HCEC 1CT (cell line): Measurements from ENCODE around the gene PPP1R9B.

Experiments
- DNase-seq: peaks from one replicate; pipeline ENCODE4 v3.0.0-alpha.2; 2017

PPP1R9B gene

GRCh38 chr17:50186661-50187393 is 36.4 kb upstream of the PPP1R9B start:
- DNase-seq = no peak

DNA sequence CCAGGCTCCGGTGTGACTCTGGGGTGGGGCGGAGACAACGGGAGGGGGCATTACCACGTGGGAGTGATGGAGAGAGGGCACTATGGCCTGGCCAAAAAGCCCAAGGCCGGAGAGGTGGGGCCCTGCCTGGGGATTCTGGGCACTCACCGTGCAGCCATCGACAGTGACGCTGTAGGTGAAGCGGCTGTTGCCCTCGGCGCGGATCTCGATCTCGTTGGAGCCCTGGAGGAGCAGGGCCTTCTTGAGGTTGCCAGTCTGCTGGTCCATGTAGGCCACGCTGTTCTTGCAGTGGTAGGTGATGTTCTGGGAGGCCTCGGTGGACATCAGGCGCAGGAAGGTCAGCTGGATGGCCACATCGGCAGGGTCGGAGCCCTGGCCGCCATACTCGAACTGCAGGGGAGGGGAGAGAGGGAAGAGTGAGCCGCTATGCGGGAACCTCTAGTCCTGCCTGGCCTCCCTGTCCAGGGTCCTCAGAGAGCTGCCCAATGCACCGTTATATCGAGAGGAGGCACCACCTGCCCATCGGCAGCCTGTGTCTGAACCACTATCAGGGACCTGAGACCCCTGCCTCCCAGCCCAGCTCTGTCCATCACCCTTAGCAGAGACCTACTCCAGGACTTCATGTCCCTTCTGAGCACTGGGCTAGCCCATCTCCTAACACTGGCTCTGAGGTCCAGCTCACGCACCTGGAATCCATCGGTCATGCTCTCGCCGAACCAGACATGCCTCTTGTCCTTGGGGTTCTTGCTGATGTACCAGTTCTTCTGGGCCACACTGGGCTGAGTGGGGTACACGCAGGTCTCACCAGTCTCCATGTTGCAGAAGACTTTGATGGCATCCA is 35.4 kb upstream of the PPP1R9B start:
- DNase-seq = no peak

GRCh38 chr17:50184611-50185398 is 34.3 kb upstream of the PPP1R9B start:
- DNase-seq = peak; percentile 57

- no peak for DNase-seq
These were observed 33.6 kb upstream of the PPP1R9B start for GRCh38 chr17:50184064-50184463.

DNA sequence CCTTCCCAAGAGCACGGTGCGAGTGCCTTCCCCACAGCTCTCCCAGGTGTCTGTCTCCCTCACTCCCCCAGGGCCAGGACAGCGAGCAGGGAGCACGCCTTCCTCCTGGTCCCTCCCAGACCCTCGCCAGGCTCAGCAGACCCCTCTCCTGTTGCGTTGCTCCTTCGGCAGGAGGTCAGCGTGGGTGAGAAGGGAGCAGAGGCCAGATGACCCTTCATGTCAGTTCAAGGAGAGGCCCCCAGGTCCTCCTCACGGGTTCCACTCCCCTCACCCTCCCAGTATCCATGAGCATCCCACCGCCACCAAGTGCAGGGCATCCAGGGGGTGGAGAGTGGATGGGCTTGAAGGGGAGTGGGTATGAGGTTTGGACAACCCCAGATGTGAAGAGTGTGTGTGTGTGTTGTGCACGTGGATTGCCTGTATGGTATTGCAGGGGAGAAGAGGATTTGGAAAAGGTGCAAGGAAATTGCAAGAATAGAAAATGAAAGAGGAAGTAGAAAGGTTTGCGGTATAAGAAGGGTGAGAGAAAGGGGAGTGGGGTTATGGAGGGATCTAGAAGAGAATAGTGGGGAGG is 33.0 kb upstream of the PPP1R9B start:
- no peak for DNase-seq

GRCh38 chr17:50182783-50183420 is 32.4 kb upstream of the PPP1R9B start:
- no peak for DNase-seq

DNA sequence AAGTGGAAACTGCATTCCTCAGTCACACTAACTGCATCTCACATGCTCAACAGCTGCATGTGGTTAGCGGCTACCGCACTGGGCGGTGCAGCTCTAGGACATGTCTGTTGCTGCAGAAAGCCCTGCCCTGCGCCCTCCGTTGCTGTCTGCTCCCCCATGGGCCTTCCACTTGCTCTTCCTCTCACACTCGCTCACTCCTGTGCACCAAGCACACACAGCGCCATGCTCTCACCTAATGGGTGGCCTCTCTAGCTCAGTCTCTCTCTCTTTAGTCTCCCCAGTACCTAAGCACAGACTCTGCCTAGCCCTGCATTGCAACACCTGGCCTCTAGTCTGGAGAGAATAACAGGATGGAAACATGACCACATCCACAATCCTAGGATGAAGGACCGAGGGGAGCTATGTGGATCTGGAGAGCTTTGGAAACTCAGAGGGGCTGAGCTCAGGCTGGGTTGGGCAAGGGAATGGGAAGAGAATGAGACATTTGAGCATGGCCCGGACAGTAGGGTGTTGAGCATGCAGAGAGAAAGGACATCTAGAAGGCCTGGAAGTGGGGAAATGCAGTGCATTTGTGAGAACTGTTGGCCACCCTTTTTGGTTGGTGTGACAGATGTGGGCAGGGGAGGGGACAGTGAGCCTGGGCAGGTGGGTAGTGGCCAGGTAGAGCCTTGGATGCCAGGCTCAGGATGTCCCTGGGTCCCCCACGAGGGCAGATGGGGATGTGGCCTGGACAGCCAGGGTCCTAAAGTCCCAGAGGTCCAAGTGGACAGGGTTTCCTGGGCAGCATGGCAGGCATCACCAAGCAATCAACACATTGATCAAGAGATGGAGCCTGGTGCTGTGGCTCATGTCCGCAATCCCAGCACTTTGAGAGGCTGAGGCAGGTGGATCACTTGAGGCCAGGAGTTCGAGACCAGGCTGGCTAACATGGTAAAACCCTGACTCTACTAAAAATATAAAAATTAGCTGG is 31.4 kb upstream of the PPP1R9B start:
- DNase-seq = no peak

DNA sequence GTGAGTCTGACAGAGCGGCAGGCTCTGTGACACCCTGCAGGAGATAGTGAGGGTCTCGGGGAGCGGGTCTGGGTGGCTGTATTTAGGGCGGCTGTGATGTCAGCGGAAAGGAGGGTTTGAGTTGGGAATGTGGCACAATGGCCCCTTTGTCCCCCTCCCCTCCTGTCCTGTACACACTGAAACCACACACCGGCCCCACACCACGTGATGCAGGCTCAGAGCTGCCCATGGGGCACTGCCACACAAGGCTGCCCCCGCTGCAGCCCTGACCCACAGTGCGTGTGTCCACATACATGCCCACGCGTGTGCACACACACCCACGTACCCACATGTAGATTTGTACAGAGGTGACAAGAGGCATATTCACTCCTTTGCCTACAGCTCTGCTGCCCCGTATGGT is 30.7 kb upstream of the PPP1R9B start:
- no peak for DNase-seq

DNA sequence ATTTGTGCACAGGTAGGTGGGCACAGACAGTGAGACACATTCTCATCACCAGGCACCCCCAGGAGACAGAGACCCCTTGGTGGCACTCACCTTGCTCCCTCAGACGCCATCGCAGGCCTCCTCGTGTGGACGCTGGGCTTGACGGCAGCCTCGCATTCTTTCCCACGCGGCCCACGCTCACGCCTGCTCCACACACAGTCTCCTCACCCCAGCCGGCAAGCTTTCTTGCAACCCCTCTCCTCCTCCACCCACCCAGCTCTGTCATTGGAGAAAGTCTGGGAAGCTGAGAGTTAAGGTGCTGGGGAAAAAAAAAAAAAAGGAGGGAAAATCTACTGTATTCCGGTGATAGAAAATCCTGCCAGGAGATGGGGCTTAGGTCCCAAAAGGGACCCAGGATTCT is 30.1 kb upstream of the PPP1R9B start:
- no peak for DNase-seq

DNA sequence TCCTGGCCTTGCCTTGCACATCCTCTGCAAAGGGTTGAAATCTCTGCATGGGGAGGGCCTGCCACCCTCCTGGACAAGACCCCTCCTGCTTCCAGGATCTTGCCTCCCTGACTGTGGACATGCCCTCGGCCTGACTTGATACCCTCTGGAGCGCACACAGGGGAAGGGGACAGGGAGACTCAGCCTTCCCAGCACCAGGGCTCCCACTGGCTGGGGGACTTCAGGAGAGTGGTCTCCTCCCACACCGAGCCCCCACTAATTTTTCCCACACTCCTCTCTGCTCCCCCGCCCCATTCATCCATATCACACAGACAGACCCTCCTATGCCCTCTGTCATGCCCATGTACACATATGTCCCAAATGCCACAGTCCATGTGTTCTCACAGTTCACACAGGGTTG is 29.6 kb upstream of the PPP1R9B start:
- no peak for DNase-seq

DNA sequence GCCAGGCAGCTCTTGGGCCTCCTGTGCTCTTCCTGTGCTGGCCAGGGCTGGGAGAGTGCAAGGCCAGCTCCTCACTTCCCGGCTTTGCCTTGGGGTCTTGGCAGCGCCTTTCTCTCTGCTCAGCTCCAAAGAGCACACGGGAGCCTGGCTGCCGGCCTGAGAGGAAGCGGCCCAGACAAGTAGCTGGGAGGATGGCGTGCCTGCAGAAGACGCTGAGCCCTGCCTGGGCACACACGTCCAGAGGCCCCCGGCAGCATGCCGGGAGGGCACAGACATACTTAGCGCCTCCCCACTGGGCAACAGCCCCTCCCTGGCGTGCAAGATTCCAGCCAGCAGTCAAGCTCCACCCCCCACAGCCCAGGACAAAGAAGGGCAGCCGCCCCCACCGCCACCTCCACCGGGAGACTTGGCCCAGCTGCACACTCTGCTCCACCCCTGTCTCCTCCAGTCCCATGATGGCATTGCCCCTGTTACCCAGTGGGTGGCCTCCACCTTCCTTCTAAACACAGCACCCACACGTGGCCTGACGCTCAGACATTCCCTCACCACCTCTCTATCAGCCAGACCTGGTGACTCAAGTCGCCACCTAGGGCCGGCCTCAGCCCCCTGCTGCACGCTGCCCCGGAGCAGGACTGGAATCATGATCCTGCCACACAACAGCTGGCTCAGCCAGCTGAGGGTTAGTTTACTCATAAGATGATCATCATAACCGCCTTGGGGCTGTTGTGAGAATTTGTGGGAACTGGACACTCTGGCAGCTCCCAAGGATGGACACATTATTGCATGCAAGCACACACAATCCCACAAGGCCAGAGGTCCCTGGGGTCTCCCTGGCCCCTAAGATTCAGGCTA is 27.7 kb upstream of the PPP1R9B start:
- peak; percentile 97 for DNase-seq

DNA sequence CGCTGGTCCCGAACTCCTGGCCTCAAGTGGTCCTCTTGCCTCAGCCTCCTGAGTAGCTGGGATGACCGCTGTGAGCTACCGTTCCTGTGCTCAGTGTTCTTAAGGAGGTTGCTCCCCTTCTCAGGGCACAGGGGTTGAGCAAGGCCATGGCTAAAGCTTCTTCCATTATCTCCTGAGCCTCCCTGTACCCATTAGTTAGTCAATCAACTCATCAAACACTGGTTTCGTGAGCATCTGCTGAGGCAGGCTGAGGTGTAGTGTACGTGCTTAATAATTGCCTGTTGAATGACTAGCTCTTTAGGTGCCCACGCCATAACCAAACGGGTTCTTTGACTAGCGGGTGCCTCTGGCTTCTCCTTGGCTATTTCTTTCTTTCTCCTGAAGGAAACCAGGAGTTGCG is 27.0 kb upstream of the PPP1R9B start:
- DNase-seq = no peak

DNA sequence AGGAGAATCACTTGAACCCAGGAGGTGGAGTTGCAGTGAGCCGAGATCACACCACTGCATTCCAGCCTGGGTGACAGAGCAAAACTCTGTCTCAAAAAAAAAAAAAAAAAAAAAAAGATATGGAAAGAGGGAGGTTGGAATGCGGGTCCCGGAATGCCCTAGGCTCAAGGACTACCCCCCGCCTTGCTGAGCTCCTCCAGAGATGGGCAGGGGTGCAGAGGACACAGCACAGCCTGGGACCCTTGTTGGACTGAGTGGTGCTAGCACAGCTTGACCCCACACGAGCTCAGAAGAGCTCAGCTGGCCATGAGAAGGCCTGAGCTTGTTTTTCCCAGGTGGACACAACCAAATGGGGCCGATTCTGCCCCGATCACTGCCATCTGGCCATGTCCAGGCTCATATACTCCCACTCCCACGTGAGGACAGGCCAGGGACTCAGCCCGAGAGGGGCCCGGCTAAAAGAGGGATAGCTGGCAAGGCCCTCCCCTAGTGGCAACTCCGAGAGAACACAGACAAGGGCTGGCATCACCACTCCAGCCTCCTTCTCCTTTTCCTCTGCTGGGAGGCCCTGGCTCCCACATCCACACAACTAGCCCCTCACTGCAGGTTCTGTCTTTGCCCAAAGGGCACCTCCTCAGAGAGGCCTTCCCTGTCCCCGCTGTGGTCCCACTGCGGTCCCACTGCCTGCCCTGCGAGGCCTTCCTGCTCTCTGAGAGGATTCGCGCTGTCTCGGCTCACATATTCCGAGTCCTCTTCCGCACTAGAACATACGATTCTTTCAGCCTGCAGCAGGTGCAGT is 26.3 kb upstream of the PPP1R9B start:
- DNase-seq = no peak

DNA sequence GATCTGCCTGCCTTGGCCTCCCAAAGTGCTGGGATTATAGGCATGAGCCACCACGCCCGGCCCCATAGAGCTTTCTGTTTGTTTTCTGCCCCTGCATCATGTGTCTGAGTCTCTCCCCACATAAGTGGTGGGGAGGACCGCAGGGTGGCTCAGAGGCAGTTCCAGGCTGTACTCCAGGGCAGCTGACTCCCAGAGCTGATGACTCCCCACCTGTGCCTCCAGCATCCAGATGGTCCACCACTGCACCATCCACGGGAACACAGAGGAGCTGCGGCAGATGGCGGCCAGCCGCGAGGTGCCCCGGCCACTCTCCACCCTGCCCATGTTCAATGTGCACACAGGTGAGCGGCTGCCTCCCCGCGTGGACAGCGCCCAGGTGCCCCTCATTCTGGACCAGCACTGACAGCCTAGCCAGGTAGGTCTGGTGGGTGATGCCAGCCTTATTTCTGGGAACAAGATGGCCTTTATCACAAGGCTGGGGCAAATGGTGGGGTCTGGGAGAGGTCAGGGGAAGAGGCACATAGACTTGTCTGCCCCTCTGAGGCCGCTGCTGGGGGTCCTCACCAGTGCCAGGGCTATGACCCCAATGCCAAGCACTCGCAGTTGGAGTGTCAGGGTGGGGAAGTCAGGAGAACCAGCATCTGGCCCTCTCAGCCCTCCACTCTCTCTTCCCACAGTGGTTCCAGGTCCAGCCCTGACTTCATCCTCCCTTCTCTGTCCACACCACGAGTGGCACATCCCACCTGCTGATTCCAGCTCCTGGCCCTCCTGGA is 24.7 kb upstream of the PPP1R9B start:
- no peak for DNase-seq

GRCh38 chr17:50174444-50174843 is 24.0 kb upstream of the PPP1R9B start:
- DNase-seq = no peak

- peak; percentile 92 for DNase-seq
These were observed 23.0 kb upstream of the PPP1R9B start for GRCh38 chr17:50173335-50173941.

DNA sequence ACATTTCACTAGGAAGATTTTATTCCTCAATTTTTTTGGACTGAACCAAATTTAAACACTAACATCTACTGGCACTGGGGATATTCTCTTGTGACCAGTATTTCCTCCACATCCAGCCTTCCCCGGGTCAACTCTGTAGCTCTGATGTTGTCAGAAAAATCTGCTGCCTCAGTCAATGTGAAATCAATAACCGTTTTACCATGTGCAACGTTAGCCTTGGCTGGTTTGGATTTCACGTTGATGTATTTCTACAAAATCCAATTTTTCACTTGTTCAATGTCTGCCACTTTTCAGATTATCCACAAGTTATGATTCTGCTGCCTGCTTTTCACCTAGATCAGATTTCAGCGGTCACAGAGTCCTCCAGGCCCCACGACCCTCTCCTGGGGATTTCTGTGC is 22.5 kb upstream of the PPP1R9B start:
- no peak for DNase-seq

DNA sequence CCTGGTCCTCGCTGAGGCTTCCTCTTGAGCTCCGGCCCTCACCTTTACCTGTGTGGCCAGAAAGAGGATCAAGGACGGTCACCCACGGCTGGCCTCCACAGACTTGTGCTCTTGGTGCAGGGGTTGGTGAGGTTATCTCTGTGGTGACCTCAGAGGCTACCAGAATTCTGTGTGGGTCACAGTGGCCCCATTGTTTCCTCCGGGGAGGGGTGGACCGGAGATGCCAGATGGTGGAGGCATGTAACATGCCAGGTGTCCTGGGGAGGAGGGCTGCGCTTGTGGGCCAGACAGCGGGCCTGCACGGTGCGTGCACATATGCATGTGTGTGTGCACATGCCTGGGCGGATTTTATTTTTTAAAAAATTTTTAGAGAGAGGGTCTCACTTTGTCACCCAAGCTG is 21.7 kb upstream of the PPP1R9B start:
- no peak for DNase-seq
